ENCODE results near the gene FGD6. TPM values are rescaled to one million over a fixed set of nuclear protein-coding genes. Genes with fewer than 3 reads are reported as not detected.

FGD6 gene
- total RNA-seq, 1 donor from 2014 or later, result 26.3 TPM

DNA sequence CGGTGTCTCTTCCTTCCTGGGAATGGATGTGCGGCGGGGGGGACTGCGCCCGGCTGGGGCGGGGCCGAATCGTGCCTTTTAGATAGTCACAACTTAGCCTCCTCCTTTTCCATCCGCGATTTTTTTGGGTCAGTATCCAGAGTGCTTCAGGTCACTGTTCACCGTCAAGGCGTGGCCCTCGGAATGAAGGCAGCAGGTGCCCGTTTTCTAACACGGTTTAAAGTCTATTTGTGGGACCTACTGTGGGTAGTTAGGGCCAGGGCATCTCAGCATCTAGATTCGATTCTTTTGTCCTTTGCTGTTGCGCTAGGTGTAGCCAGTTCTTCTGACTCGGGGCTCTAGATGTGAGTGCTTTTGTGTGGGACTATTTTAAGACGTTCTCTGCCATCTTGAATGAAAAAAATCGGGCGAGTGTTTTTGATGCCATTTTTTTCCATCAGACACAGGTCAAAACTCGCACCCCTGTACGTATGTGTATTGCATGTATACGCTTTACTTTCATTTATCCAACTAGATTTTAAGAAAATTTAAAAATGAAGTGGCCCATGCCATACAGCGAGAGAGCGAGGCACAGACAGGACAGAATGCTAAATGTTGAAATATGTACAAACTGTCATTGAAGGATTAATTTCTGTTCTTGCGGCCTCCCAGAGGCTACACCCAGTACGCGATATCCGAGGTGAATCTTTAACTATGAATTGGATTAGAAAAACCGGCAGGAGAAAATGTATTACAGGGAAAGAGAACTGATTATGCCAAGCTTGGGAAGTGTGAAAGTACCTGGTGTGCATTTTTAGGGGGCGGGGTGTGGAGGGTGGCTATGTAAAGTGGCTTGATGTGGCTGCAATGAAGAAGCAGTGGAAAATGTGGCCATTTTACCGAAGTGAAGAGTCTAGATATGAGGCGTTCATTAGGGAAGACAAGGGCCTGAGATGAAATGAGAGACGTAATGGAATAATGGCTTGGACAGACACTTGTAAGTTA lies 1.2 kb upstream of the FGD6 start:
- TF ChIP-seq, protein P1, sequence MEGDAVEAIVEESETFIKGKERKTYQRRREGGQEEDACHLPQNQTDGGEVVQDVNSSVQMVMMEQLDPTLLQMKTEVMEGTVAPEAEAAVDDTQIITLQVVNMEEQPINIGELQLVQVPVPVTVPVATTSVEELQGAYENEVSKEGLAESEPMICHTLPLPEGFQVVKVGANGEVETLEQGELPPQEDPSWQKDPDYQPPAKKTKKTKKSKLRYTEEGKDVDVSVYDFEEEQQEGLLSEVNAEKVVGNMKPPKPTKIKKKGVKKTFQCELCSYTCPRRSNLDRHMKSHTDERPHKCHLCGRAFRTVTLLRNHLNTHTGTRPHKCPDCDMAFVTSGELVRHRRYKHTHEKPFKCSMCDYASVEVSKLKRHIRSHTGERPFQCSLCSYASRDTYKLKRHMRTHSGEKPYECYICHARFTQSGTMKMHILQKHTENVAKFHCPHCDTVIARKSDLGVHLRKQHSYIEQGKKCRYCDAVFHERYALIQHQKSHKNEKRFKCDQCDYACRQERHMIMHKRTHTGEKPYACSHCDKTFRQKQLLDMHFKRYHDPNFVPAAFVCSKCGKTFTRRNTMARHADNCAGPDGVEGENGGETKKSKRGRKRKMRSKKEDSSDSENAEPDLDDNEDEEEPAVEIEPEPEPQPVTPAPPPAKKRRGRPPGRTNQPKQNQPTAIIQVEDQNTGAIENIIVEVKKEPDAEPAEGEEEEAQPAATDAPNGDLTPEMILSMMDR (IDR thresholded peaks at IDR 0.05; ENCODE audit: borderline replicate concordance), result no peak
- peaks cover 79% of the 10 kb centered on the region for H3K4me1 ChIP-seq
- intact Hi-C loops (cut with micrococcal nuclease), result loop anchor here (5.0 kb wide), 1 partner anchor 101 kb away; no protein-coding TSS in a partner anchor

DNA sequence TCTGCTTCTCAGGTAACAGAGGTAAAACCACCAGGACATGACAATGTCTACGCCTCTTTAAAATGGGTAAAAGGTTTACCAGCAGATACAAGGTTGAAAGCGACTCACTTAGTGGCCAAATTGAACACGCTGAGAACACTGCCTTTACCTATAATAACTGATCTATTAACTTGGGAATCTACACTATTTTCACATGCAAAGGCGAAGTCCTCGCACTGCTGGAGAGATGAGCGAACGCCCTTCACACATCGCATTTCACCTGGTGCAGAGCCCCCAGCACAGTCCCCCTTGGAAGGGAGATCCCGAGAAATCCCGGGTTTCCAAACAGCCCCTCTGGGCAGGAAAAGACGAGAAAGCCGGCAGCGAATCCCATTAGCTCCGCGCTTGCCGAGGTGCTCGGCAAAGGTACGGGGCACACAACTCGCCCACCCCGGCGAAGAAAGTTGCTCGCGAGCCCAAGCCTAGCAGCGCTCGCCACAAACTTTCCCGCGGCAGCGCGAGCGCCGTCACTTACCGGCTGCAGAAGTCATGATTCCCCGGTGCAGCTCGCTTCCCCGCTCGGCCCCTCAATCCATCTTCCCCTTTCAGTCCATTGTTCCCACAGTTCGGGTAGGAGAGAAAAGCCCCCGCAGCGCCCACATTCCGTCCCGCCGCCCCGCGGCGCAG lies 423 bp downstream of the FGD6 start:
- Histone ChIP-seq H3K27ac (replicated peaks) (peak overlapping the region; percentile 97), H3K27me3 (ENCODE audit: low read depth) (no peaks in the 10 kb centered on the region), H3K9me3 (replicated peaks) (no peaks in the 10 kb centered on the region), H3K36me3 (peaks cover 5% of the 10 kb centered on the region), H3K4me3 (peak overlapping the region; percentile 88), H3K4me1 (peaks cover 75% of the 10 kb centered on the region)
- no peak for DNase-seq
- TF ChIP-seq, protein P1 (IDR thresholded peaks at IDR 0.05; ENCODE audit: borderline replicate concordance), result no peak
- intact Hi-C loops (cut with micrococcal nuclease), result loop anchor here (5.0 kb wide), 1 partner anchor 100 kb away; no protein-coding TSS in a partner anchor

More for the DNA sequence above, 1.2 kb upstream of the FGD6 start:
- no peaks in the 10 kb centered on the region for H3K27me3 ChIP-seq (ENCODE audit: low read depth)
- no peaks in the 10 kb centered on the region for H3K9me3 ChIP-seq (replicated peaks)
- no peak for DNase-seq
- peak overlapping the region; percentile 97 for H3K27ac ChIP-seq (replicated peaks)
- H3K36me3 ChIP-seq, result peaks cover 5% of the 10 kb centered on the region
- peak overlapping the region; percentile 88 for H3K4me3 ChIP-seq

DNA sequence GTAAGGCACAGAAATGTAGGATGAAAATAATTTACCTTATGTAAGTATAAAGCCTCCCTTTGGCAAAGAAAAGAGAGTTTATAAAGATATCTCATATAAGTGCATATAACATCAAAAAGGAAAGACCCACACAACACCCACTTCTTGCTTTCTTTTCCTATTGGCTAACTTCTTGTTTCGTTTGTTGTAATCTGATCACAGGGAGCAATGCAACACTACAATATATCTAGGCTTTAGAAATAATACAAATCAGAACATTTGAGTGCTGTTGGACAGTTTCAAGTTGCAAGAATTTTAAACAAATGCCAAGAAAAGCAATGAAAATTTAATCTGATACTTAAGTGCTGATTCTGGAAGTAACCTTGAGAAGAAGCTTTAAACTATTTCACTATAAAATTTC lies 1.3 kb downstream of the FGD6 start:
- no peak for DNase-seq
- Histone ChIP-seq H3K27ac (replicated peaks) (peak overlapping the region; percentile 97), H3K9me3 (replicated peaks) (no peaks in the 10 kb centered on the region), H3K4me1 (peaks cover 69% of the 10 kb centered on the region), H3K4me3 (peak overlapping the region; percentile 88), H3K36me3 (peaks cover 5% of the 10 kb centered on the region), H3K27me3 (ENCODE audit: low read depth) (no peaks in the 10 kb centered on the region)
- intact Hi-C loops (cut with micrococcal nuclease), result loop anchor here (5.0 kb wide), 1 partner anchor 99 kb away; no protein-coding TSS in a partner anchor
- TF ChIP-seq, protein P1 (IDR thresholded peaks at IDR 0.05; ENCODE audit: borderline replicate concordance), result no peak

DNA sequence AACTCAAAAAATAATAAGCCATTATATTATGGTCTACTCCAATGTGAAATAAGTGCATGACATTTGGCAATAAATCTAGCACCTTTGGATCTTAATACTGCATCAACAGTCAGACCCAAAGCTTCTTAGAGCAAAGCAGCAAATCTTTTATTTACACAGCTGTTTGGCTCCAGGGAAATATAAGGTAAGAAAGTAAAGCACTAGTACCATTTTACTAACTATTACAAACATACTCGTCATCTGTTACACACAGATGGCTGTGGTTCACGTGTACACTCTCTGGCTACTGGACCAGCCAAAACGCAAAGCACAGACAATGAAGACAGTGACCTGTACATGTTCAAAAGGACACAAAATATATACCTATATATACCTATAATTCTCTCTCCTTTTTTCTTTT lies 2.8 kb downstream of the FGD6 start:
- Histone ChIP-seq H3K4me1 (peaks cover 54% of the 10 kb centered on the region), H3K9me3 (replicated peaks) (no peaks in the 10 kb centered on the region), H3K36me3 (no peaks in the 10 kb centered on the region), H3K27ac (replicated peaks) (peak overlapping the region; percentile 37), H3K27me3 (ENCODE audit: low read depth) (no peaks in the 10 kb centered on the region), H3K4me3 (no peak overlapping the region)
- intact Hi-C loops (cut with micrococcal nuclease), result no loop called here
- no peak for DNase-seq
- TF ChIP-seq, protein P1 (IDR thresholded peaks at IDR 0.05; ENCODE audit: borderline replicate concordance), result no peak

DNA sequence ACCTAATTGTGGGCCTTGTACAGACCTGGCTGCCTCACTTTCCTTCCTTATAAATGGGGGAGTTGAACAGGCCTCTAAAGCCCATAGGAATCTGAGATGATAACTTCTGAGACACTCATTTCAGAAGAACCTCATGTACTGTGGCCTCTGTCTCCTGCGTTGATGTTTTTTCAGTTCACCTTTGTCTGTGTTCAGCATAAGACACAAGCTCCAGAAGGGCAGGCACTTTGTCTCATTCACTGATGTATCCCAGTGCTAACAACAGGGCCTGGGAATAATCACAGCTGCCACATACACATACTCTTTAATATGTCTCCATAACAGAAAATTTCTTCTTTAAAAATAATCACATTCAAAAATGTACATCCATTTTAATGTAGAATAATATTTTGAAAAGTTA lies 3.3 kb downstream of the FGD6 start:
- TF ChIP-seq, protein P1 (IDR thresholded peaks at IDR 0.05; ENCODE audit: borderline replicate concordance), result no peak
- DNase-seq, result no peak
- peaks cover 49% of the 10 kb centered on the region for H3K4me1 ChIP-seq
- no peaks in the 10 kb centered on the region for H3K36me3 ChIP-seq
- no peak overlapping the region for H3K4me3 ChIP-seq
- no peaks in the 10 kb centered on the region for H3K27me3 ChIP-seq (ENCODE audit: low read depth)
- intact Hi-C loops (cut with micrococcal nuclease), result no loop called here
- no peaks in the 10 kb centered on the region for H3K9me3 ChIP-seq (replicated peaks)
- peak overlapping the region; percentile 37 for H3K27ac ChIP-seq (replicated peaks)

Measured in left ventricle myocardium inferior (tissue), 1 donor.